Mesenchymal stem cell (in vitro differentiated cells and primary cell): ENCODE measurements around the gene ERICH4.

Experiments
- DNase-seq: peaks from one replicate; pipeline ENCODE4 v3.0.0-alpha.2; 2013
- H2AFZ ChIP-seq: one replicate; pipeline ENCODE4 v1.6.1; 2013; ENCODE audit warnings: low read depth, mild to moderate bottlenecking, control low read depth, inconsistent platforms, low read length, moderate library complexity
- H2AK5ac ChIP-seq: 2 replicates; pipeline ENCODE4 v1.6.1; 2013; ENCODE audit warnings: low read length, moderate library complexity, mild to moderate bottlenecking, inconsistent platforms; ENCODE audit not compliant: severe bottlenecking
- H2BK120ac ChIP-seq: one replicate; pipeline ENCODE4 v1.6.1; 2013; ENCODE audit warnings: low read depth, mild to moderate bottlenecking, inconsistent platforms, low read length, moderate library complexity
- H2BK12ac ChIP-seq, 2 experiments: one replicate each; pipeline ENCODE4 v1.6.1; 2013; ENCODE audit warnings: inconsistent platforms in 2 of 2, low read length in 2 of 2, mild to moderate bottlenecking in 2 of 2, moderate library complexity in 2 of 2, control low read depth in 1 of 2
- H2BK15ac ChIP-seq: one replicate; pipeline ENCODE4 v1.6.1; 2013; ENCODE audit warnings: mild to moderate bottlenecking, low read depth, inconsistent platforms; ENCODE audit not compliant: poor library complexity, severe bottlenecking
- H2BK5ac ChIP-seq: 2 replicates; pipeline ENCODE4 v1.6.1; 2013; ENCODE audit warnings: low read depth, mild to moderate bottlenecking, low read length, control low read depth, inconsistent platforms; ENCODE audit not compliant: poor library complexity, severe bottlenecking
- H3K14ac ChIP-seq, 2 experiments: one replicate each; pipeline ENCODE4 v1.6.1; 2013; ENCODE audit warnings: inconsistent platforms in 2 of 2, low read length in 2 of 2, control low read depth in 1 of 2, mild to moderate bottlenecking in 1 of 2, moderate library complexity in 1 of 2
- H3K18ac ChIP-seq, 2 experiments: one replicate each; pipeline ENCODE4 v1.6.1; 2013; ENCODE audit warnings: inconsistent platforms in 2 of 2, low read length in 2 of 2, control low read depth in 1 of 2, low read depth in 1 of 2, mild to moderate bottlenecking in 1 of 2
- H3K23ac ChIP-seq, 2 experiments: one replicate each; pipeline ENCODE4 v1.6.1; 2013; ENCODE audit warnings: inconsistent platforms in 2 of 2, low read length in 2 of 2, mild to moderate bottlenecking in 2 of 2, moderate library complexity in 2 of 2, control low read depth in 1 of 2
- H3K27ac ChIP-seq: 2 replicates; pipeline ENCODE4 v1.5.1; 2013; ENCODE audit warnings: mild to moderate bottlenecking, moderate library complexity, low read length, control low read depth, inconsistent platforms; ENCODE audit not compliant: poor library complexity, severe bottlenecking
- H3K27me3 ChIP-seq, 2 experiments: 2 replicates each; pipeline versions ENCODE4 v1.6.1 to v1.7.0; 2013; ENCODE audit warnings: low read length in 2 of 2, mild to moderate bottlenecking in 2 of 2, moderate library complexity in 2 of 2, control low read depth in 1 of 2, inconsistent platforms in 1 of 2; ENCODE audit not compliant: control insufficient read depth in 1 of 2, insufficient read depth in 1 of 2
- H3K36me3 ChIP-seq, 2 experiments: 2 replicates each; pipeline versions ENCODE4 v1.6.1 to v1.7.0; 2013; ENCODE audit warnings: low read length in 2 of 2, control low read depth in 1 of 2, inconsistent platforms in 1 of 2, low read depth in 1 of 2, mild to moderate bottlenecking in 1 of 2; ENCODE audit not compliant: insufficient read depth in 2 of 2, control insufficient read depth in 1 of 2
- H3K4ac ChIP-seq, 2 experiments: one replicate each; pipeline ENCODE4 v1.6.1; 2013; ENCODE audit warnings: inconsistent platforms in 2 of 2, low read length in 2 of 2, mild to moderate bottlenecking in 2 of 2, moderate library complexity in 2 of 2, control low read depth in 1 of 2, low read depth in 1 of 2
- H3K4me1 ChIP-seq: 2 replicates; pipeline ENCODE4 v1.6.1; 2013; ENCODE audit warnings: low read depth, low read length, control low read depth; ENCODE audit not compliant: control insufficient read depth, insufficient read depth
- H3K4me2 ChIP-seq: 2 replicates; pipeline ENCODE4 v1.6.1; 2013; ENCODE audit warnings: low read length, mild to moderate bottlenecking, inconsistent platforms; ENCODE audit not compliant: poor library complexity, severe bottlenecking
- H3K4me3 ChIP-seq, 2 experiments: 2 replicates each; pipeline versions ENCODE4 v1.5.1 to v1.7.0; 2013; ENCODE audit warnings: low read length in 2 of 2, mild to moderate bottlenecking in 2 of 2, control low read depth in 1 of 2, low read depth in 1 of 2; ENCODE audit not compliant: insufficient read depth in 1 of 2
- H3K79me1 ChIP-seq: replicated peaks from 2 replicates; pipeline ENCODE4 v1.6.1; 2013; ENCODE audit warnings: mild to moderate bottlenecking, control low read depth, low read length, inconsistent platforms; ENCODE audit not compliant: poor library complexity, severe bottlenecking
- H3K9ac ChIP-seq: 2 replicates; pipeline ENCODE4 v1.7.0; 2013; ENCODE audit warnings: mild to moderate bottlenecking, low read length, moderate library complexity
- H3K9me3 ChIP-seq: 2 replicates; pipeline ENCODE4 v1.7.0; 2013; ENCODE audit warnings: mild to moderate bottlenecking, low read length; ENCODE audit not compliant: control insufficient read depth
- H4K8ac ChIP-seq: one replicate; pipeline ENCODE4 v1.6.1; 2013; ENCODE audit warnings: inconsistent platforms, mild to moderate bottlenecking, low read length, moderate library complexity
- H4K91ac ChIP-seq: one replicate; pipeline ENCODE4 v1.6.1; 2013; ENCODE audit warnings: mild to moderate bottlenecking, low read length, inconsistent platforms
- whole genome bisulfite sequencing: methylation state at CpG from one replicate; pipeline ENCODE4 v1.1.7; 2013; ENCODE audit warnings: mixed read lengths; 5-methylcytosine and 5-hydroxymethylcytosine counted together

Gene ERICH4

GRCh38 chr19:41443813-41444455 is 978 bp downstream of the ERICH4 start:
- no peak overlapping the region for H2BK12ac ChIP-seq
- WGBS, result 85% methylated on average over 6 of the region's 6 CpGs

GRCh38 chr19:41445575-41445974 is 2.6 kb downstream of the ERICH4 start:
- Histone ChIP-seq H2BK5ac (no peak overlapping the region), H2AK5ac (no peak overlapping the region), H4K8ac (no peak overlapping the region), H3K27me3 (peaks cover 21 to 60% of the 10 kb centered on the region in 2 experiments), H3K4me1 (peaks cover 1% of the 10 kb centered on the region), H3K18ac (no peak overlapping the region), H3K23ac (no peak overlapping the region), H4K91ac (no peak overlapping the region), H3K79me1 (no peaks in the 10 kb centered on the region), H2BK120ac (no peak overlapping the region), H3K9me3 (no peaks in the 10 kb centered on the region), H3K27ac (no peak overlapping the region), H2BK12ac (no peak overlapping the region), H3K14ac (no peak overlapping the region), H3K4me2 (no peak overlapping the region), H3K9ac (no peak overlapping the region), H3K4me3 (no peak overlapping the region), H3K36me3 (no peaks in the 10 kb centered on the region), H3K4ac (no peak overlapping the region), H2AFZ (no peak overlapping the region), H2BK15ac (no peak overlapping the region)
- WGBS, result 52% methylated on average over 5 of the region's 5 CpGs
- DNase-seq, result no peak

More at GRCh38 chr19:41443813-41444455, 978 bp downstream of the ERICH4 start:
- Histone ChIP-seq H4K91ac (no peak overlapping the region), H3K9me3 (no peaks in the 10 kb centered on the region), H2BK5ac (no peak overlapping the region), H2BK15ac (no peak overlapping the region), H3K4ac (no peak overlapping the region), H3K27me3 (peaks cover 21 to 57% of the 10 kb centered on the region in 2 experiments), H3K4me1 (peaks cover 5% of the 10 kb centered on the region), H2BK120ac (no peak overlapping the region), H2AK5ac (no peak overlapping the region), H4K8ac (no peak overlapping the region), H3K9ac (no peak overlapping the region), H3K18ac (no peak overlapping the region), H2AFZ (no peak overlapping the region), H3K36me3 (no peaks in the 10 kb centered on the region), H3K4me2 (no peak overlapping the region), H3K14ac (no peak overlapping the region), H3K23ac (peak overlapping the region in 1 of 2 experiments; percentile 31), H3K27ac (no peak overlapping the region), H3K79me1 (peaks cover under 1% of the 10 kb centered on the region), H3K4me3 (no peak overlapping the region)
- no peak for DNase-seq

GRCh38 chr19:41447732-41448332 is 4.9 kb downstream of the ERICH4 start:
- H3K36me3 ChIP-seq, result no peaks in the 10 kb centered on the region
- peaks cover 17 to 54% of the 10 kb centered on the region in 2 experiments for H3K27me3 ChIP-seq
- H3K4me1 ChIP-seq, result peaks cover 1% of the 10 kb centered on the region
- no peak for DNase-seq
- H2BK15ac ChIP-seq, result no peak overlapping the region
- no peak overlapping the region for H2BK12ac ChIP-seq
- H3K4me3 ChIP-seq, result no peak overlapping the region
- no peak overlapping the region for H3K27ac ChIP-seq
- H3K18ac ChIP-seq, result no peak overlapping the region
- H3K4me2 ChIP-seq, result no peak overlapping the region
- H2BK5ac ChIP-seq, result no peak overlapping the region
- no peak overlapping the region for H3K9ac ChIP-seq
- H2AFZ ChIP-seq, result no peak overlapping the region
- no peaks in the 10 kb centered on the region for H3K79me1 ChIP-seq
- H3K23ac ChIP-seq, result no peak overlapping the region
- WGBS, result 71% methylated on average over 12 of the region's 12 CpGs
- no peak overlapping the region for H2BK120ac ChIP-seq
- H3K4ac ChIP-seq, result no peak overlapping the region
- H3K14ac ChIP-seq, result no peak overlapping the region
- no peak overlapping the region for H2AK5ac ChIP-seq
- no peaks in the 10 kb centered on the region for H3K9me3 ChIP-seq
- H4K8ac ChIP-seq, result no peak overlapping the region
- H4K91ac ChIP-seq, result no peak overlapping the region

GRCh38 chr19:41449079-41449864 is 6.3 kb downstream of the ERICH4 start:
- Histone ChIP-seq H3K4me1 (no peaks in the 10 kb centered on the region), H2AFZ (no peak overlapping the region), H3K14ac (no peak overlapping the region), H3K4me2 (no peak overlapping the region), H3K18ac (no peak overlapping the region), H3K79me1 (no peaks in the 10 kb centered on the region), H2BK5ac (no peak overlapping the region), H2BK15ac (no peak overlapping the region), H3K9me3 (no peaks in the 10 kb centered on the region), H2BK120ac (no peak overlapping the region), H3K4ac (no peak overlapping the region), H4K8ac (no peak overlapping the region), H3K36me3 (no peaks in the 10 kb centered on the region), H2AK5ac (no peak overlapping the region), H4K91ac (no peak overlapping the region), H3K23ac (no peak overlapping the region), H3K27ac (no peak overlapping the region), H2BK12ac (no peak overlapping the region), H3K27me3 (peaks cover 8 to 42% of the 10 kb centered on the region in 2 experiments), H3K9ac (peak overlapping the region; percentile 70), H3K4me3 (peak overlapping the region in 1 of 2 experiments; percentile 59)
- peak; percentile 68 for DNase-seq
- 34% methylated on average over 18 of the region's 22 CpGs for WGBS
